Heart left ventricle (tissue), 16 donors: ENCODE data around the gene CADM2. TPM values are rescaled to one million over a fixed set of nuclear protein-coding genes. Genes with fewer than 3 reads are reported as not detected.

ENCODE experiments used
- ATAC-seq, 4 donors: fragments of 200-7000 bp; cut with Tn5 transposase; one replicate each; pipeline ENCODE4 v1.9.1; 2020 to 2022; ENCODE audit warnings: moderate library complexity in 4 of 4, mild to moderate bottlenecking in 3 of 4, moderate number of reproducible peaks in 1 of 4
- DNase-seq, 5 donors: peaks; one replicate each; pipeline ENCODE4 v3.0.0-alpha.2; 2020
- H3K27ac ChIP-seq, 12 donors: fragments of 200-600 bp; sonication (generic) in 4 of 12; one replicate each; pipeline versions ENCODE4 v1.5.0 to v1.8.0; 2016 to 2022; ENCODE audit warnings: mild to moderate bottlenecking in 2 of 12
- H3K27me3 ChIP-seq, 9 donors: fragments of 200-600 bp; sonication (generic) in 2 of 9; one replicate each; pipeline versions ENCODE4 v1.5.1 to v1.8.0; 2016 to 2022; ENCODE audit warnings: mild to moderate bottlenecking in 3 of 9
- H3K36me3 ChIP-seq, 9 donors: fragments of 200-600 bp; sonication (generic) in 2 of 9; one replicate each; pipeline versions ENCODE4 v1.5.0 to v1.8.0; 2018 to 2022; ENCODE audit warnings: mild to moderate bottlenecking in 2 of 9
- H3K4me1 ChIP-seq, 12 donors: fragments of 200-600 bp; sonication (generic) in 4 of 12; one replicate each; pipeline versions ENCODE4 v1.5.0 to v1.8.0; 2016 to 2022; ENCODE audit warnings: mild to moderate bottlenecking in 3 of 12
- H3K4me3 ChIP-seq, 12 donors: fragments of 200-600 bp; sonication (generic) in 4 of 12; one replicate each; pipeline versions ENCODE4 v1.5.0 to v1.8.0; 2017 to 2022; ENCODE audit warnings: mild to moderate bottlenecking in 9 of 12, moderate library complexity in 4 of 12
- H3K9me3 ChIP-seq, 12 donors: fragments of 200-600 bp; sonication (generic) in 4 of 12; one replicate each; pipeline versions ENCODE4 v1.5.0 to v1.8.0; 2016 to 2022; ENCODE audit warnings: mild to moderate bottlenecking in 1 of 12
- POLR2A ChIP-seq, 2 donors: fragments of 450-650 bp; IDR thresholded peaks; one replicate each; pipeline ENCODE4 v1.6.1; 2017; ENCODE audit warnings: antibody characterized with exemption in 2 of 2, mild to moderate bottlenecking in 2 of 2, moderate library complexity in 2 of 2
- WGBS, 4 donors: extraction: QIAGEN DNeasy Blood & Tissue Kit in 2 of 4; methylation state at CpG; one replicate each; pipeline versions ENCODE4 v1.1.5 to v1.1.7; 2013 to 2018; 5-methylcytosine and 5-hydroxymethylcytosine counted together
- intact Hi-C, 10 donors: fragments of 100-400 bp; cut with DNase I; formaldehyde crosslinking; loops; one replicate each; pipeline versions ENCODE4 v1.11.1 to v1.14.2; 2022
- polyA plus RNA-seq, 2 donors: library from polyadenylated mRNA; stranded (reverse); fragments of 200-250 nt; gene quantifications; one replicate each; pipeline ENCODE4 v1.2.3, GENCODE V29; 2013
- total RNA-seq, 9 donors: library from RNA; depleted of rRNA in 2 of 9; stranded (reverse); fragments of >200 nt in 2 of 9; fragmentation: NEBNext Ultra II Directional in 3 of 9; extraction: Animal tissue kit (Norgen Biotek cat#: 25700) in 3 of 9; gene quantifications; one replicate each; pipeline versions ENCODE4 v1.1.0 to v1.2.4, GENCODE V29; 2016 to 2023
- TF ChIP-seq, protein P1 (sequence below), 12 donors: fragments of 200-600 bp; sonication (generic) in 4 of 12; IDR thresholded peaks; one replicate each; pipeline versions ENCODE4 v1.5.0 to v1.8.0; 2018 to 2022; ENCODE audit warnings: antibody characterized with exemption in 12 of 12, mild to moderate bottlenecking in 5 of 12
- donor health status: ischemic (EF 13 %, LVEDD 7.1; RV severe dilation, severe dysfunction).
- donor health status: healthy with polysubstance abuse.
- donor health status: DM: no; HTN: yes; CAD: no.
- donor health status: DM: no; HTN: no; CAD: no.
- donor health status: ischemic (EF 25% LVEDD 6.9; RV normal size, moderate dysfunction).
- donor health status: ischemic (EF 25% LVEDD 5.7; RV mildly dilated, moderate dysfunction).
- donor health status: healthy.
- donor health status: DM: yes; HTN: yes; CAD: no.
- donor health status: ischemic (EF 35%, LVEDD 5.7; RV mildly dilated, moderate dysfunction).
- donor health status: nonischemic (EF 11% LVEDD 7.7; RV severe dilation, severe dysfunction).
- donor health status: DM: yes; HTN: yes; CAD: no.
- donor health status: PGD.
- donor health status: ischemic (EF 29% LVEDD 5.4; RV normal size, mild dysfunction).
- donor health status: nonischemic (EF 23%, LVEDD 6.1; RV moderate dilation, normal function).

Gene CADM2
- total and polyA plus RNA-seq, 11 donors = 0.19 to 2.3 (median 0.69) TPM

- no peak for ATAC-seq
- intact Hi-C loops = no loop called here
Measured at GRCh38 chr3:84989102-84989501, 30.3 kb downstream of the CADM2 start.

GRCh38 chr3:84991422-84991900 lies 32.7 kb downstream of the CADM2 start:
- no peak for DNase-seq
- Histone ChIP-seq H3K4me3 (no peak overlapping the region), H3K27me3 (no peaks in the 10 kb centered on the region), H3K9me3 (no peaks in the 10 kb centered on the region), H3K4me1 (no peaks in the 10 kb centered on the region), H3K36me3 (no peaks in the 10 kb centered on the region), H3K27ac (no peak overlapping the region)
- TF ChIP-seq POLR2A (IDR thresholded peaks at IDR 0.05) = no peak
- TF ChIP-seq, protein P1, sequence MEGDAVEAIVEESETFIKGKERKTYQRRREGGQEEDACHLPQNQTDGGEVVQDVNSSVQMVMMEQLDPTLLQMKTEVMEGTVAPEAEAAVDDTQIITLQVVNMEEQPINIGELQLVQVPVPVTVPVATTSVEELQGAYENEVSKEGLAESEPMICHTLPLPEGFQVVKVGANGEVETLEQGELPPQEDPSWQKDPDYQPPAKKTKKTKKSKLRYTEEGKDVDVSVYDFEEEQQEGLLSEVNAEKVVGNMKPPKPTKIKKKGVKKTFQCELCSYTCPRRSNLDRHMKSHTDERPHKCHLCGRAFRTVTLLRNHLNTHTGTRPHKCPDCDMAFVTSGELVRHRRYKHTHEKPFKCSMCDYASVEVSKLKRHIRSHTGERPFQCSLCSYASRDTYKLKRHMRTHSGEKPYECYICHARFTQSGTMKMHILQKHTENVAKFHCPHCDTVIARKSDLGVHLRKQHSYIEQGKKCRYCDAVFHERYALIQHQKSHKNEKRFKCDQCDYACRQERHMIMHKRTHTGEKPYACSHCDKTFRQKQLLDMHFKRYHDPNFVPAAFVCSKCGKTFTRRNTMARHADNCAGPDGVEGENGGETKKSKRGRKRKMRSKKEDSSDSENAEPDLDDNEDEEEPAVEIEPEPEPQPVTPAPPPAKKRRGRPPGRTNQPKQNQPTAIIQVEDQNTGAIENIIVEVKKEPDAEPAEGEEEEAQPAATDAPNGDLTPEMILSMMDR (IDR thresholded peaks at IDR 0.05) = no peak
- no peak for ATAC-seq
- intact Hi-C loops = loop anchor here in 1 of 10 donors (5.0 kb wide), 1 partner anchor 89 kb away; no protein-coding TSS in a partner anchor
- WGBS, 4 donors = 33 to 37% (median 35%) methylated on average over 1 of the region's 1 CpG

More at GRCh38 chr3:84989102-84989501, 30.3 kb downstream of the CADM2 start:
- H3K27ac ChIP-seq = no peak overlapping the region
- no peaks in the 10 kb centered on the region for H3K9me3 ChIP-seq
- DNase-seq = no peak
- no peaks in the 10 kb centered on the region for H3K27me3 ChIP-seq
- no peaks in the 10 kb centered on the region for H3K4me1 ChIP-seq
- TF ChIP-seq, protein P1 (IDR thresholded peaks at IDR 0.05) = no peak
- TF ChIP-seq POLR2A (IDR thresholded peaks at IDR 0.05) = no peak
- no peak overlapping the region for H3K4me3 ChIP-seq
- H3K36me3 ChIP-seq = no peaks in the 10 kb centered on the region

GRCh38 chr3:84993956-84994355 lies 35.2 kb downstream of the CADM2 start:
- Histone ChIP-seq H3K27me3 (no peaks in the 10 kb centered on the region), H3K27ac (no peak overlapping the region), H3K36me3 (no peaks in the 10 kb centered on the region), H3K9me3 (no peaks in the 10 kb centered on the region), H3K4me1 (no peaks in the 10 kb centered on the region), H3K4me3 (no peak overlapping the region)
- WGBS, 4 donors = 55 to 71% (median 66%) methylated on average over 4 of the region's 4 CpGs
- ATAC-seq (no peak), DNase-seq (no peak)
- intact Hi-C loops = loop anchor here in 1 of 10 donors (5.0 kb wide), 1 partner anchor 92 kb away; no protein-coding TSS in a partner anchor
- TF ChIP-seq POLR2A (IDR thresholded peaks at IDR 0.05) = no peak
- TF ChIP-seq, protein P1 (IDR thresholded peaks at IDR 0.05) = no peak

- Histone ChIP-seq H3K4me1 (no peaks in the 10 kb centered on the region), H3K27ac (no peak overlapping the region), H3K27me3 (no peaks in the 10 kb centered on the region), H3K9me3 (no peaks in the 10 kb centered on the region), H3K4me3 (no peak overlapping the region), H3K36me3 (no peaks in the 10 kb centered on the region)
- 60 to 72% (median 70%) methylated on average over 3 of the region's 3 CpGs for WGBS, 4 donors
- DNase-seq (no peak), ATAC-seq (no peak)
- intact Hi-C loops = no loop called here
- TF ChIP-seq POLR2A (IDR thresholded peaks at IDR 0.05) = no peak
- TF ChIP-seq, protein P1 (IDR thresholded peaks at IDR 0.05) = no peak
Measured at GRCh38 chr3:84998545-84998944, 39.8 kb downstream of the CADM2 start.
